ENCODE results near the gene NCKAP5.

NCKAP5 gene

GRCh38 chr2:133568172-133568571 lies at the start of gene NCKAP5:
Gene NCKAP5 (minus strand): TSS chr2:133568463. CDS start chr2:133517526, 50,937 bp downstream.
- no peak for DNase-seq (ENCODE audit: low read depth, low spot score)

GRCh38 chr2:133609664-133610063 lies 41.4 kb upstream of the NCKAP5 start:
- DNase-seq (ENCODE audit: low read depth, low spot score), result no peak

GRCh38 chr2:133608291-133608690 lies 40.0 kb upstream of the NCKAP5 start:
- no peak for DNase-seq (ENCODE audit: low read depth, low spot score)

GRCh38 chr2:133607679-133608078 lies 39.4 kb upstream of the NCKAP5 start:
- no peak for DNase-seq (ENCODE audit: low read depth, low spot score)

- DNase-seq (ENCODE audit: low read depth, low spot score), result no peak
Observed at GRCh38 chr2:133606616-133607015, 38.4 kb upstream of the NCKAP5 start.

GRCh38 chr2:133605766-133606137 lies 37.5 kb upstream of the NCKAP5 start:
- no peak for DNase-seq (ENCODE audit: low read depth, low spot score)

DNA sequence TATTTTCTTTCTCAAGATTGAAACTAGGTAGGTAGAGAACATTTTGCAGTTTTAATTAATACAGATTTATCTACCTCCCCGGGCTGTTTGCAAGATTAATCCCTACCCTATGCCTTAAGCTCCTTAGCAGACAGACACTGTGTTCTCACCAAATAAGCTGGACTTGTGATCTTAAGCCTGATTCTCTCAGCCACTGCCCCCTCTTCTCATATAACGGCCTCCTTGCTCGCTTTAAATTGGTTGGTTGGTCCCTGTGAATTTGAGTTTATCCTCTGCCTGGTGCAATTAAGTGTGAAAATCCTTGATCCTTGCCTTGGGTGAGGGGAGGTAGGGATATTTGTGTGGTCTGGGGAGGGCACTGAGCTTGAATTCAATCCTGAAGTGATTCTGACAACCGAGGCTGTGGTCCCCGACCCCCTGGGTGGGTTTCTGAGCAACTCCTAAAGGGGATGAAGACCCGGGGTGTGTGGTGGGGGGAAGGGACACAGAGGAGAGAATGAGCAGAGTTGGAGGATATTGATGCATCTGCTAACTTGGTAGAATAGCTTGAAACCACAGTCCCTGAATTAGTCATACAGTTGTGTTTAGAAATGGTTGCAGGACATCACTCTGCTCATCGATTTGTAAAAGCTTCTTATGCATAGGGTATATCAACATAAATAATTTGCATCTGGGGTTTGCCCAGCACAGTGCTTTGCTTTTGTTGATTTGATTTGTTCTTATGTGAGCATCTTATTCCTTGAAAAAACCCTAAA lies 36.9 kb upstream of the NCKAP5 start:
- DNase-seq (ENCODE audit: low read depth, low spot score), result no peak

GRCh38 chr2:133603109-133603508 lies 34.8 kb upstream of the NCKAP5 start:
- DNase-seq (ENCODE audit: low read depth, low spot score), result no peak

DNA sequence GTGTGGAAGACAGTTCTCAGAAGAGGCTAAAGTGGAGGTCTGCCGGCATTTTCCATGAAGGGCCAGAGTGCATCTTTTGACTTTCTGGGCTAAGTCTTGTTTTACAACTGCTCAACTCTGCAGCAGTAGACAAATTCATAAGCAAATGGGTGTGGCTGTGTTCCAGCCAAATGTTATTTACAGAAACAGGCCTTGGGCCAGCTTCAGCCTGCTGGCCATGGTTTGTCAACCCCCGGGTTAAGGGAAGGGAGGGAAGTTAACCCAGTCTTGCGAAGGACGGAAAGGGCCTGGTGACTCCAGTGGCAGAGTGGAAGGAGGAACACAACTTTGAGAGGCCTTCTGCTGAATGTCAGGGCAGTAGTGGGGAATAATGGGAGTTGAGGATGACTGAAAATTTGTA lies 34.3 kb upstream of the NCKAP5 start:
- DNase-seq (ENCODE audit: low read depth, low spot score), result no peak

- no peak for DNase-seq (ENCODE audit: low read depth, low spot score)
Observed at GRCh38 chr2:133600266-133600928, 32.1 kb upstream of the NCKAP5 start.

- DNase-seq (ENCODE audit: low read depth, low spot score), result no peak
Observed at GRCh38 chr2:133599811-133600210, 31.5 kb upstream of the NCKAP5 start.

DNA sequence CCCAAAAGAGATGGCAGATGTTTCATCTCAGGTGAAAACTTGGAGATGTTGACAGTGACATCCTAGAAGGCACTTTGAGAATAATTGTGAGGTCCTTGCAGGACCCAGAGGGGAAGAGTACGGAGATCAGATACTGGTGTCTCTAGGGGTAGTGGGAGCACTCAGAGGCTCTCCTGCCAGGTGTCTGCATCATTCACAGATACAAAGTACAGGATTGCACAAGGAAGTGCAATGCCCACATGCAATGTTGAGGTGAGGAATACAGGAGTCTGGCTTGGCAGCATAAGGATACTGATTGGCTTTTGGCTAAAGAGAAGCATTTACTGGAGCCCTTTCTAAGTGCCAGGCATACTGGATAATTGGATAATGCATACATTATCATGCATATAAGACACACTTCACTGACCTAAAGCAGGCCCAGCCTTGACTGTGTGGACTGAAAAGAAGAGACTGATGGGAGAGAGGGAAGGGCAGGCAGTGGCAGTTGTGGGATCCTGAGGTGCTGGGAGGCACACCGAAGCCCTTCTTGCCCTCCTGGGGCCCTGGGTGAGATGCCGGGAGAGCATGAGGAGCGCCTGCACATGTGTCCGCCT lies 31.0 kb upstream of the NCKAP5 start:
- DNase-seq (ENCODE audit: low read depth, low spot score), result no peak

DNA sequence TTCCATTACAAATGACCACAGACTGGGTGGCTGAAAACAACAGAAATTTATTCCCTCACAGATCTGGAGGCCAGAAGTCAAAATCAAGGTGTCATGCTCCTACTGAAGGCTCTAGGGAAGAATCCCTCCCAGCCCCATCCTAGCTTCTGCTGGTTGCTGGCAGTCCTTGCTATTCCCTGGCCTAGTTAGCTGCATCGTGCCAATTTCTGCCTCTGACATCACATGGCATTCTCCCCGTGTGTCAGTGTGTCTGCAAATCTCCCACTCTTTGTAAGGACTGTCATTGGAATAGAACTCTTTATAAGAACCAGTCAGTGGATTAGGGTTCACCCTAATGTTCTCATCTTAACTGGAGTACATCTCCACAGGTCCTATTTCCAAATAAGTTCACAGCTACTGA lies 30.5 kb upstream of the NCKAP5 start:
- DNase-seq (ENCODE audit: low read depth, low spot score), result no peak

GRCh38 chr2:133596701-133597393 lies 28.6 kb upstream of the NCKAP5 start:
- DNase-seq (ENCODE audit: low read depth, low spot score), result no peak

- no peak for DNase-seq (ENCODE audit: low read depth, low spot score)
Observed at GRCh38 chr2:133591164-133591563, 22.9 kb upstream of the NCKAP5 start.

GRCh38 chr2:133589456-133589855 lies 21.2 kb upstream of the NCKAP5 start:
- DNase-seq (ENCODE audit: low read depth, low spot score), result no peak

- DNase-seq (ENCODE audit: low read depth, low spot score), result no peak
Observed at GRCh38 chr2:133588144-133588543, 19.9 kb upstream of the NCKAP5 start.

DNA sequence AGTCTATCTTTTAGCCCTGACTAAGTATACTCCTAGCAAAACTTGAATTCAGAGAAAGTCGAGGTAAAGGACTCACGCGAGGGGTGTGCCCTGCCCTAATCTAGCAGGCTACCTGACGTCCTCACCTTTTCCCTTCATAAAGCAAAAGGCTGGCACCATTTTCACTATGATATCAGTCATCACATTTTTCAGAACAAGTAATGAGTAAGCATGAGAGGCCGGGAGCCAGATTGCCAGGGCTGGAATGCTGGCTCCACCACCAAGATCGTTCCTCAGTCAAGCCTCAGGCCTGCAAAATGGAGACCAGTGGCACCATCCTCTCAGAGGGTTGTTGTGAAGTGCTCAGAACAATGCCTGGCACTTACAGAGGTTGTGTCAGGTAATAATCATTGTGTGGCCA lies 18.7 kb upstream of the NCKAP5 start:
- DNase-seq (ENCODE audit: low read depth, low spot score), result no peak

DNA sequence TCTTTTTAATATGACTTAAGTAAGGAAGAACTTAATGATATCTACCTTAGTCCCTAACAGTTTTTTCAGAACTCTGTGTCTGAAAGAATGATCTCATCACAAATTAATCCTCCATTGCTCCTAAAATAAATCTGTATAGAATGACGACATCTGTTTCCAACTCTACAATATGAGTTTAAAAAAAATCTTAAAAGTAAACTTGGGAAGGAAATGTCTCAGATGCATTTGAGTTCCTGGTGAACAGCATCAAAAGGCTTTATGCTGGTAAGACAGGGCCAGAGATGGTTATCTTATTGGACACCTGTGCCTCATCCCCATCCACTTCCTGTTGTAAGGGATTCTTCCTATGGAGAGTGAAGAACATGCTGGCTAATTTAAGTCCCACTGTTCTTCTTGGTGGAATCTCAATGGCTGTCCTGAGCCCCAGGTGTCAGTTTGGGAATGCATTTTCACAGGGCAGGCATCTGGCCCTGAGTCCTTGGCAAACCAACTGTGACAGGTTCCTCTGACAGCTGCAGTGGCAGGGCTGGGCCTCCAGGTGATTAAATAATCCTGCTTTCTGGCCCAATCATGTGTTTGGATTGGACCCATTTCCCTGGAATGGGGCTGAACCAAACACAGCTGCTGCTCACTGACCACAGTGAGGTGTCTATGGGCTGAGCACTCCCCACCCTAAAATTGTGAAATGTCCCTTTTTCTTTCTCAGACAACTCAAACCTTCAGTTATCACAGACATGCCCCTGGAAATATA lies 12.9 kb upstream of the NCKAP5 start:
- DNase-seq (ENCODE audit: low read depth, low spot score), result no peak

GRCh38 chr2:133579274-133579673 lies 11.0 kb upstream of the NCKAP5 start:
- no peak for DNase-seq (ENCODE audit: low read depth, low spot score)

GRCh38 chr2:133576714-133577113 lies 8.5 kb upstream of the NCKAP5 start:
- no peak for DNase-seq (ENCODE audit: low read depth, low spot score)

DNA sequence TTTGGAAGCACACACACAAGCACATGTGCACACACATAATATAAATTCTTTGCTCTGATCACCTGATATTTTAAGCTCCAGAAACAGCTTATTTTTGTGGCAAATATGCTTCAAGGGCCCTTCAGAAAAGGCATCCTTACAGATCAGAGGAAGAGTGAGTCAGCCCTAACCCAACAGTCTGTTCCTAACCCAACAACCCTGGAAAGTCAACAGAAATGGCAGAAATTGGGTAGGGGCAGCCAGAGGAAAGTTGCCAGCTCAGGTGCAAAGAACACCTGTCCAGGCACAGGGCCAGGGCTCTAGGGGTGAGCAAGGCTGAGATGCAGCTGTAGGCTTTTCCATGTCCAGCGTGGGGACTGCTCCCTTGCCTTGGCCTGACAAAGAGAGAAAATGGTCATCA lies 6.4 kb upstream of the NCKAP5 start:
- no peak for DNase-seq (ENCODE audit: low read depth, low spot score)
